C4-2B (cell line): Measurements from ENCODE around the gene TNFSF13.

Experiments used
- ZFX ChIP-seq: fragments of 450-650 bp; IDR thresholded peaks from 2 replicates; pipeline ENCODE4 v1.6.1; 2017
- TF ChIP-seq, protein P1 (sequence below): fragments of 450-650 bp; conservative IDR thresholded peaks from 2 replicates; pipeline ENCODE4 v1.5.1; 2017; ENCODE audit warnings: mild to moderate bottlenecking

DNA sequence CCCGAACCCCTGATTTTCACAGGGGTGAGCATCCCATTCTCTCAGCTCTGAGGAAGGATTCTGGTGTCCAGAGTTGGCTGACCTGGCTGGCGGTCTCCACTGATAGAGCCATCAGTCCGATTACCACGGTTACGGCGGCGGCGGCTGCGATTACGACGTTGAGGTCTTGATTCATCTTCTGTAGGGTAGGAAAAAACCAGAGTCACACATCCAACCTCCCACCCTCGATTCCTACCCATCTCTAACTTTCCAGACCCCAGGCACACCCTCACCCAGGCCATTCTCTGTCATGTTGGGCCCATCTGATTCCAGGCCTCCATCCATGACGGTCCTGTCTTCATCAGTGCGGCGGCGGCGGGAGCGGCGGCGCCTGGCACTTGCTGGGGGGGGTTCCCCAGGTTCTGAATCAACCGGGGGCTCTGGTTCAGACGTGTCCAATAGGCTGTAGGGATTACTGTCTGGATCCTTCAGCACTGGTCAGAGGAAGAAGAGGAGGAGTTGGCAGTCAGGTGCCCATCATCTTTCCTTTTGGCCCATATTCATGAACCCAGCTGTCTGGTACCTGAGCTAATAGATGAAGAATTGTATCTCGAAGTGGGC, 34.0 kb downstream of the TNFSF13 start:
- TF ChIP-seq, protein P1, sequence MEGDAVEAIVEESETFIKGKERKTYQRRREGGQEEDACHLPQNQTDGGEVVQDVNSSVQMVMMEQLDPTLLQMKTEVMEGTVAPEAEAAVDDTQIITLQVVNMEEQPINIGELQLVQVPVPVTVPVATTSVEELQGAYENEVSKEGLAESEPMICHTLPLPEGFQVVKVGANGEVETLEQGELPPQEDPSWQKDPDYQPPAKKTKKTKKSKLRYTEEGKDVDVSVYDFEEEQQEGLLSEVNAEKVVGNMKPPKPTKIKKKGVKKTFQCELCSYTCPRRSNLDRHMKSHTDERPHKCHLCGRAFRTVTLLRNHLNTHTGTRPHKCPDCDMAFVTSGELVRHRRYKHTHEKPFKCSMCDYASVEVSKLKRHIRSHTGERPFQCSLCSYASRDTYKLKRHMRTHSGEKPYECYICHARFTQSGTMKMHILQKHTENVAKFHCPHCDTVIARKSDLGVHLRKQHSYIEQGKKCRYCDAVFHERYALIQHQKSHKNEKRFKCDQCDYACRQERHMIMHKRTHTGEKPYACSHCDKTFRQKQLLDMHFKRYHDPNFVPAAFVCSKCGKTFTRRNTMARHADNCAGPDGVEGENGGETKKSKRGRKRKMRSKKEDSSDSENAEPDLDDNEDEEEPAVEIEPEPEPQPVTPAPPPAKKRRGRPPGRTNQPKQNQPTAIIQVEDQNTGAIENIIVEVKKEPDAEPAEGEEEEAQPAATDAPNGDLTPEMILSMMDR = no peak
- TF ChIP-seq ZFX = no peak
